SK-N-SH (cell line): ENCODE data around the gene PLEKHA3.

Experiments
- RCOR1 ChIP-seq: fragments of 150-350 bp; IDR thresholded peaks from 2 replicates; pipeline ENCODE4 v1.6.1; 2017; ENCODE audit warnings: antibody characterized with exemption, low read length
- SIN3A ChIP-seq: IDR thresholded peaks from 2 replicates; pipeline ENCODE4 v1.6.1; 2012; ENCODE audit warnings: low read depth, mild to moderate bottlenecking, low read length, moderate library complexity, borderline replicate concordance
- TF ChIP-seq, protein P1 (sequence below): fragments of 200-600 bp; sonication (generic); IDR thresholded peaks from 2 replicates; pipeline ENCODE4 v1.6.1; 2017; ENCODE audit warnings: antibody characterized with exemption, mild to moderate bottlenecking, moderate library complexity

DNA sequence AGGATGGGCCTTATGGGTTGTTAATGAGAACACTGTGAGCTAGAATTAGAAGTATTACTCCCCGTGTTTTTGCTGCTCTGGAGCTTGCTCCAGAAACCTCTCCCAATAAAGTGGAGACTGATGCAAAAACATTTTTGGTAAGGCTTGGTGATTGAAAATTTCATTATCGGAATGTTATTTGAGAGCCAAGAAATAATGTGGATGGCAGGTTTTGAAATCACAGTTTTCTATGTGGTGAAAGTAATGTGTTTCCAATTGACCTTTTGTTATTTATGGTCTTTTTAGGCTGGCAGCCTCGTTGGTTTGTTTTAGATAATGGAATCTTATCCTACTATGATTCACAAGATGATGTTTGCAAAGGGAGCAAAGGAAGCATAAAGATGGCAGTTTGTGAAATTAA is 5.1 kb downstream of the PLEKHA3 start:
- TF ChIP-seq, protein P1, sequence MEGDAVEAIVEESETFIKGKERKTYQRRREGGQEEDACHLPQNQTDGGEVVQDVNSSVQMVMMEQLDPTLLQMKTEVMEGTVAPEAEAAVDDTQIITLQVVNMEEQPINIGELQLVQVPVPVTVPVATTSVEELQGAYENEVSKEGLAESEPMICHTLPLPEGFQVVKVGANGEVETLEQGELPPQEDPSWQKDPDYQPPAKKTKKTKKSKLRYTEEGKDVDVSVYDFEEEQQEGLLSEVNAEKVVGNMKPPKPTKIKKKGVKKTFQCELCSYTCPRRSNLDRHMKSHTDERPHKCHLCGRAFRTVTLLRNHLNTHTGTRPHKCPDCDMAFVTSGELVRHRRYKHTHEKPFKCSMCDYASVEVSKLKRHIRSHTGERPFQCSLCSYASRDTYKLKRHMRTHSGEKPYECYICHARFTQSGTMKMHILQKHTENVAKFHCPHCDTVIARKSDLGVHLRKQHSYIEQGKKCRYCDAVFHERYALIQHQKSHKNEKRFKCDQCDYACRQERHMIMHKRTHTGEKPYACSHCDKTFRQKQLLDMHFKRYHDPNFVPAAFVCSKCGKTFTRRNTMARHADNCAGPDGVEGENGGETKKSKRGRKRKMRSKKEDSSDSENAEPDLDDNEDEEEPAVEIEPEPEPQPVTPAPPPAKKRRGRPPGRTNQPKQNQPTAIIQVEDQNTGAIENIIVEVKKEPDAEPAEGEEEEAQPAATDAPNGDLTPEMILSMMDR, result no peak
- no peak for TF ChIP-seq SIN3A
- TF ChIP-seq RCOR1, result no peak
